Ovary (tissue), 1 donor: Measurements from ENCODE around the gene PLCB1.

Experiments used
- EP300 ChIP-seq: sonication (generic); formaldehyde crosslinking; IDR thresholded peaks from one replicate; pipeline ENCODE4 v1.6.1; 2017; ENCODE audit warnings: antibody characterized with exemption
- POLR2A ChIP-seq: fragments of 450-650 bp; IDR thresholded peaks from one replicate; pipeline ENCODE4 v1.6.1; 2017; ENCODE audit warnings: antibody characterized with exemption, mild to moderate bottlenecking, moderate library complexity

DNA sequence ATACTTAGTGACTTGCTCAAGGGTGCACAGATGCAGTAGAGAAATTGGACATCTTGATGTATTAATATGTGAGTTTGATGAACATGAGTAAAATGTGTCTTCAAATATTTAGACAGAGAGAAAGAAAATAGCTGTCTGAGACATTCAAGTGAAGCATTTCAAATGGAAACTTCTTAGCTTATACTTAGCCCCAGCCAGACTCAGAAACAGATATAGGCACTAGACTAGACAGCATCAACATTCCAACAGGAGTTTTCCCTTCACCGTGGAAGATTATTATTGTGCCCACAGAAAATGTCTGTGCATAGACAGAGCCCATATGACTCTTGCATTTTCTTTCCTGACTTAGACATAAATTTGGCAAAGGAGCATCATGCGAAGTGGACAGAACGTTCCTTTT is 443.0 kb downstream of the PLCB1 start:
- TF ChIP-seq POLR2A (no peak), EP300 (no peak)
